ENCODE measurements around the gene SGCG. TPM values are rescaled to one million over a fixed set of nuclear protein-coding genes. Genes with fewer than 3 reads are reported as not detected.

Gene SGCG
- total RNA-seq, 1 experiment from 2014 or later, result not detected

GRCh38 chr13:23183292-23183691, 2.5 kb downstream of the SGCG start:
- Mint-ChIP-seq H3K36me3 (ENCODE audit: insufficient read depth in 1 of 3, low read depth in 3 of 3) (no peaks in the 10 kb centered on the region; a peak in 1 of 7 replicates), H3K27me3 (ENCODE audit: low read depth) (no peaks in the 10 kb centered on the region), H3K27ac (no peak overlapping the region), H3K4me3 (no peak overlapping the region), H3K9me3 (no peaks in the 10 kb centered on the region; a peak in 1 of 5 replicates), H3K4me1 (no peaks in the 10 kb centered on the region)
- Histone ChIP-seq H2BK20ac (ENCODE audit: low read depth, low read length, poor library complexity, severe bottlenecking) (no peak overlapping the region), H4K91ac (ENCODE audit: insufficient read length, low read depth, low read length) (no peak overlapping the region), H3K79me1 (ENCODE audit: insufficient read depth, low read depth, low read length, poor library complexity, severe bottlenecking) (no peaks in the 10 kb centered on the region), H2BK120ac (ENCODE audit: low read depth, low read length, poor library complexity, severe bottlenecking) (no peak overlapping the region), H4K5ac (ENCODE audit: insufficient read length, low read depth, low read length) (no peak overlapping the region), H2BK12ac (ENCODE audit: insufficient read length, low read depth, low read length) (no peak overlapping the region), H2BK15ac (ENCODE audit: low read depth, low read length) (no peak overlapping the region), H3K9me3 (ENCODE audit: control insufficient read depth, low read depth, low read length) (no peaks in the 10 kb centered on the region), H3K27me3 (ENCODE audit: insufficient read depth, low read length) (no peaks in the 10 kb centered on the region), H3K27ac (ENCODE audit: insufficient read length, low read depth, low read length) (no peak overlapping the region), H3K79me2 (ENCODE audit: insufficient read depth, low read length) (no peaks in the 10 kb centered on the region), H2AFZ (ENCODE audit: low read length) (no peak overlapping the region), H3K18ac (ENCODE audit: insufficient read length, low read depth, low read length) (no peak overlapping the region), H2BK5ac (ENCODE audit: insufficient read length, low read length) (no peak overlapping the region), H3K4ac (ENCODE audit: low read depth, low read length) (no peak overlapping the region), H3K56ac (ENCODE audit: insufficient read length, low read depth, low read length) (no peak overlapping the region), H3K14ac (ENCODE audit: insufficient read depth, low read length) (no peak overlapping the region), H4K20me1 (ENCODE audit: control insufficient read depth, insufficient read depth, insufficient read length) (no peaks in the 10 kb centered on the region), H3K4me2 (ENCODE audit: insufficient read depth, insufficient read length, low read length) (no peak overlapping the region), H3K23me2 (ENCODE audit: insufficient read length, low read depth, low read length, poor library complexity, severe bottlenecking) (no peaks in the 10 kb centered on the region), H3T11ph (ENCODE audit: low read length) (no peak overlapping the region), H2AK5ac (ENCODE audit: insufficient read length, low read length) (no peak overlapping the region), H4K8ac (replicated peaks; ENCODE audit: insufficient read length, low read depth, low read length) (no peak overlapping the region), H3K4me1 (ENCODE audit: insufficient read depth, low read length) (no peaks in the 10 kb centered on the region), H3K23ac (ENCODE audit: insufficient read length, low read depth, low read length) (no peak overlapping the region), H3K9ac (ENCODE audit: extremely low read depth, insufficient read length, low read length) (no peak overlapping the region)
- no peak for DNase-seq
- TF ChIP-seq, protein P1, sequence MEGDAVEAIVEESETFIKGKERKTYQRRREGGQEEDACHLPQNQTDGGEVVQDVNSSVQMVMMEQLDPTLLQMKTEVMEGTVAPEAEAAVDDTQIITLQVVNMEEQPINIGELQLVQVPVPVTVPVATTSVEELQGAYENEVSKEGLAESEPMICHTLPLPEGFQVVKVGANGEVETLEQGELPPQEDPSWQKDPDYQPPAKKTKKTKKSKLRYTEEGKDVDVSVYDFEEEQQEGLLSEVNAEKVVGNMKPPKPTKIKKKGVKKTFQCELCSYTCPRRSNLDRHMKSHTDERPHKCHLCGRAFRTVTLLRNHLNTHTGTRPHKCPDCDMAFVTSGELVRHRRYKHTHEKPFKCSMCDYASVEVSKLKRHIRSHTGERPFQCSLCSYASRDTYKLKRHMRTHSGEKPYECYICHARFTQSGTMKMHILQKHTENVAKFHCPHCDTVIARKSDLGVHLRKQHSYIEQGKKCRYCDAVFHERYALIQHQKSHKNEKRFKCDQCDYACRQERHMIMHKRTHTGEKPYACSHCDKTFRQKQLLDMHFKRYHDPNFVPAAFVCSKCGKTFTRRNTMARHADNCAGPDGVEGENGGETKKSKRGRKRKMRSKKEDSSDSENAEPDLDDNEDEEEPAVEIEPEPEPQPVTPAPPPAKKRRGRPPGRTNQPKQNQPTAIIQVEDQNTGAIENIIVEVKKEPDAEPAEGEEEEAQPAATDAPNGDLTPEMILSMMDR (conservative IDR thresholded peaks at IDR 0.05), result no peak
- whole genome bisulfite sequencing (ENCODE audit: extremely low coverage, insufficient read length, low lambda C conversion rate), result 100% methylated on average over 1 of the region's 7 CpGs

Measured in H9 (cell line).